ENCODE results near the gene GGACT.
"Not testable (repeated sequence)": the region's sequence is repeated elsewhere in the genome, so short reads cannot be mapped to it uniquely, and the experiment has no call there.

GGACT gene

DNA sequence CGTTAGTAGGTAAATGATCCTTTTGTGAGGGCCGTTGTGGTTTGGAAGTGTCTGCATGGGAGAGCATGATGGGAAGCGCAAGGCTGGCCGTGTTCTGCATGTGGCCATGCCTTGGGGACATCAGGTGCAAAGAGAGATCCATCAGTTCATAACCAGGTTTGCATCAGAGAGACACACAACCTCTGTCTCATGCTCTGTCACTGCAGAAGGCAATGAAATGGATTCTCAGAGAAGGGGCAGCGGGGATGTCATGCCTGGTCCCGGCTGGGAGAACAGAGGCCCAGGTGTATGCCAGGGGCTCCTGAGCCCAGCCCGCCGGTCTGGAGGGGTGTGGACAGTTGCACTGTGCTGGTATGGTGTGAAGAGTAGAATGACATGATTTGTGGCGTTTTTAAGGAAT lies 60.2 kb downstream of the GGACT start:
- DNase-seq: no peak

DNA sequence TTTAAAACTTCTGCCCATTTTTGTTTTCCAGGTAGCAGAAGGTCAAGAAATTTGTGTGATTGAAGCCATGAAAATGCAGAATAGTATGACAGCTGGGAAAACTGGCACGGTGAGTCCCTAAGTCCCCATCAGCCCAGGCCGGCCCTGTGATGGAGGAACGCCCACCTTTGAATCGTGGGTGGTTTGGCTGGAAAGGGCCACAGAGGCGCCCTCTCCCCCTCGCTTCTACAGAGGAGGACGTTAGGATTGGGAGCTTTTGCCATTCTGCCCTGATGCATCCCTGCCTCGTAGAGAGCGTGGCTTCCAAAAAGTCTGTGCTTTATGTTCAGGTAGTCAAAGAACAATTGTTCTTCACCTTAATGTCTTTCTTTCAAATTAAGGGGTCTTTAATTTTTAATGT lies 60.9 kb downstream of the GGACT start:
- no peak for DNase-seq

DNA sequence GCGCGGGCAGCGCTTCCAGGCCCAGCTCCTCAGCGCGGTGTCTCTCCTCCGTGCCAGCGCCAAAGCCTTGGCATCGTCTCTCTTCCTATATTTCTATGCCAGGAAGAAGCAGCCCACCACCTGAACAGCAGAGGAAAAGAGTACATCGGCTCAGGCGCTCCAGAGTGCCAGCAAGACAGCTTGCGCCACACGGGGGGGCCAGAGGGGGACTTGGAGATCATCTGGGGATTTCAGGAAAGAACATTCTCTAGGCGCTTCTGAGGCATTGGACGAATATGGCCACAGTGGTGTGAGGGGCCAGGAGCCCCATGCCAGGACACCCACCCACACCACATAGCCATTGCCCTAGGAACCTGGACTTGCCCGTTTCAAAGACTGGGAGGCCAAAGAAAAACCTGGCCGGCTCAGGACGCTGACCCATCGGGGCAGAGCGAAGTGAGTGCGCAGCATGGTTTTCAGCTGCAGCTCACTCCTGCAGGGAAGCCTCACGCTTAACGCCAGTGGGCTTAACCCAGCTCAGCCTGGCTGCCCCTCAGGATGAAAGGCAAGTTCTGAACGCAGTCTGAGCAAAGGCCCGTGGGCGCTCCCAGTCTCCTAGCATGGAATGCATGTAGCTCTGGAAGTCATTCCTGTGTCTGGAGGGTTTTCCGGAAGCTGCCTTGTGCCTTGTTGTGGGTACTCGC lies 62.1 kb downstream of the GGACT start:
- DNase-seq: no peak

DNA sequence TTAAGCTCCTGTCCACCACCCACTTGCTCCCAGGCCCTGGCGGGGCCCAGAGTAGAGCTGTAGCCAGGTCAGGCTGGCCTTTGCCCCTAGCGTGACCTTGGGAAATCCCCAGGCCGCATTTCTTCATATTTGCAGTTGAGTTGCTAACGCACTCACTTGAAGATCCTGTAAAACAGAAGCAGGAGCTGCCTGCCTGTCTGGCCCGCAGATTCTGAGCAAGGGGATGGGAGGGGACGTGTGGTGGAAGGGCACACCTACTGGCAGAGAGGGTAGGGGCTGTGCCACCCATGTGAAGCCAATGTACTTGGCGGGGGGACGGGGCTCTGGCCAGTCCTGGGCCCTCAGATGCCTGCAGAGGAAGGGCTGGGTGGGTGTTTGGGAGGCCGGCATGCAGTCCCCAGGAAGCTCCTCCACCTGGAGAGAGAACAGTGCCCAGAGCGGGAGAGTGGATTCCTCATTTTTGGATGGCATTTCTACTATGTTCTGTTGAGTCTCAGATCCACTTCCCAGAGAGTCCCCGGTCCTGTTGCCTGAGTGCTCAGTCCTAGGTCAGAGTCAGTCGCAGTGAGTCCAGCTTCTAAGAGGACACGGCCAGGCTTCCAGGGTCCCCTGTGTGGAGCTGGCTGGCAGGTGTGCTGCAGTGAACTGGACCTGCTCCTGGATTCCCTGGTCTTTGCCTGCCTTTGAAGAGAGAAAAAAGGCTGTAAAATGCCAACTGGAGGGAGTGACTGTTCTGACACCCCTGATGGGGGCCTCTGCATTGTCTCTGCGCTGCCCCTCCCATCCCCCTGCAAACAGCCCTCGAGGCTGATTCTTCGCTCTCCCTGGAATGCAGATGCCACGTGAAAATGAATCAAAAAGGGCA lies 62.9 kb downstream of the GGACT start:
- no peak for DNase-seq

DNA sequence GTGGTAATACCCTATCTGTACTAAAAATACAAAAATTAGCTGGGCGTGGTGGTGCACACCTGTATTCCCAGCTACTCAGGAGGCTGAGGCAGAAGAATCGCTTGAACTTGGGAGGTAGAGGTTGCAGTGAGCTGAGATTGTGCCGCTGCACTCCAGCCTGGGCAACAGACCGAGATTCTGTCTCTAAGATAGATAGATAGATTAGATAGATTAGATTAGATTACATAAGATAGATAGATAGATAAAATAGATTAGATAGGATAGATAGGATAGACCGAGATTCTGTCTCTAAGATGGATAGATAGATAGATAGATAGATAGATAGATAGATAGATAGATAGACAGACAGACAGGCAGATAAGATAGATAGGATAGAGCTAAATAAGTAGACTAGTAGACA lies 63.9 kb downstream of the GGACT start:
- not testable (repeated sequence) for DNase-seq

DNA sequence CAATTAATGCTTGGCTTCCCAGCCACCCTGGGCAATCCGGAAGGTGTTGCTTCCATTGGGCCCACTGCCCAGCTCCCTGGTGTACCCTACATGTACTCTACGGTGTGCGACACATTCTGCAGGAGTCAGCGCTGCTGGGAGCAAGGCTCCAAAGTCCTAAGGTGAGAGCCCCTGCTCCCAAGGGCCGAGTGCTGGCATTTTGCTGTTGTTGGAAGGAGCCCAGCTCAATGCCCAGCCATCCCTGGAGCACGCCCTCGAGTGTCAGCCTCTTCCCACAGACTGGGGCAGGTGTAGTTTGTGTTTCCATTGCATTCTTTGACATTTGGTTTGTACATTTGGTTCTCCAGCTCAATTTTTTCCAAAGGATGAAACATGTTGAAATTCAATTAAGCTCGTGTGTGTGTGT lies 64.6 kb downstream of the GGACT start:
- DNase-seq: no peak

DNA sequence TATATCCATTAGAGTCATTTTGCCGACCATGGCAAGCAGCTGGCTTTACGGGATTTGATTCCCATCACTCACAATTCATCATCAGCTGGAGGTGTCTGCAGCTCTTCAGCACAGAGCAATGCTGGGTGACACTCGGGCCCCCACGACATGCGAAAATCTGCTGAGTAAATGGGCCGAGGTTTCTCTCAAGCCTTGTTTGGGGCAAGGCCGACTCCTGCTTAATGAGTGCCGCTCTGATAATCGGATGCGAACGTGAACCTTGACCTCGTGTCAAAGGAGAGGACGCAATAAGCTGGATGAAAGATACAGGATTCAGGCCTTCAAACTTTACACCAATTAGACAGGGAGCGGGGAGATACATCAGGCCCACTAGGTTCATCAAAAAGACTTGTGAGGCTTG lies 65.2 kb downstream of the GGACT start:
- DNase-seq: no peak

DNA sequence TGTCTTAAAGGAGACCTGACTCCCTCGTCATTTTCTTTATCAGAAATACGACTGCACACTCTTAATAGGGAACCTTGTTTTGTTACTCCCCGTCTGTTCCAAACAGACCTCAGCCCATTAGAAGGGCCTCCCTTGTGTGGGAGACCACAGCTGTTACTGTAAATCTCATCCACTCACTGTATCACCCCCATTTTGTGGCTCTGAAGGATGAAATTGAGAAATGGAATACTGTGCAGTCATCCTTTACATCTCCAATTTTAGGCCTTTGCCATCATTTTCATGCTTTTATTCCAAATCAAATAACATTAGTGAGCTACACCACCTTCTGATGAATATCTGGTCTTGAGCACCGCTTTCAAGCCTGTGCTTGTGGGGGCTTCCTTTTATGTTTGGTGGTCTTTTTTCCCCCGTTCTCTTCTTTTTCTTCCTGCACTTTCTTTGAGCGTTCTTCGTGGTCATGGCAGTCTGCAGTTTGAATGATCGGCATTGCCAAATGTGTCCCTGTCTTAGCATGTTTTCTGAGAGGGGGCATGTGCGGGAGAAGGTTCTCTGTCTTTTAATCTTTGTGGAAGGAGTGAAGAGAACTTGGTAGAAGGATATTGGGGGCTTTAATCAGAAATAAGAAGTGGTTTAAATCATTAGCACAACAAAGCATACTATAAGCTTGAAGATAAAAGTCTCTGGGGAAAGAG lies 65.8 kb downstream of the GGACT start:
- no peak for DNase-seq

DNA sequence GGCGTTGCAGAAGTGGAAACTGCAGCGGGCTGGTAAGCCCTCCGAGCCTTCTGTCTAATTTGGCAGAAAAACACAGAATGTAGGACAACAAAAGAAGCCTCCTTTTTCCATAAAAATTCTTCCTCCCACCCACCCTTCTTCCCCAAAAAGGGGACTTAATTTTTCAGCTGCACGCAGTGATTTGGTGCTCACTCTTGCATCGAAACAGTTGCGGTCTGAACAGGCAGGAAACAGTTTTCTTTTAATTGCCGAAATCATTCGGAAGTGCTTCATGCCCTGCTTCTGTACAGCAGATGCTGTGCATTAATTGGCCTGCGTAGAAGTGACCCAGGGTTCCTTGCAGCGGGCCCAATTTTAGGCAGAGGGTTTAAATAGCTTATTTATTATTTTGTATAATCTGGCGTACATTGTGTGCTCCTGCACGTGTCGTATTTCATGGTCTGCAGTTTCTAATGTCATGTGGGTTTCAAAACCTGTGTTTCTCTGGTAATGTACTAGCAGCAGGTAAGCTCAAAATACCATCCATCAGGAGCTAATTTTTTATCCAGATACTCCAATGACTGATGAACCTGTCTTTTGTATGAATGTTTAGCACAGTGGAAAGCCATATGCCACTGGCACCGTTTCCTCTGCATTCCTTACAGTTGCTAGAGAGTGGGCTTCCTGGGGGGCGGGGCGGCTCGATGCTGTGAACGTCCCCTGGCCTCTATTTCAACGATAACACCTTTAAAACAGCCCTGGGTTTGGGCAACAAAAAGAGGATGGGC lies 66.6 kb downstream of the GGACT start:
- DNase-seq: no peak

DNA sequence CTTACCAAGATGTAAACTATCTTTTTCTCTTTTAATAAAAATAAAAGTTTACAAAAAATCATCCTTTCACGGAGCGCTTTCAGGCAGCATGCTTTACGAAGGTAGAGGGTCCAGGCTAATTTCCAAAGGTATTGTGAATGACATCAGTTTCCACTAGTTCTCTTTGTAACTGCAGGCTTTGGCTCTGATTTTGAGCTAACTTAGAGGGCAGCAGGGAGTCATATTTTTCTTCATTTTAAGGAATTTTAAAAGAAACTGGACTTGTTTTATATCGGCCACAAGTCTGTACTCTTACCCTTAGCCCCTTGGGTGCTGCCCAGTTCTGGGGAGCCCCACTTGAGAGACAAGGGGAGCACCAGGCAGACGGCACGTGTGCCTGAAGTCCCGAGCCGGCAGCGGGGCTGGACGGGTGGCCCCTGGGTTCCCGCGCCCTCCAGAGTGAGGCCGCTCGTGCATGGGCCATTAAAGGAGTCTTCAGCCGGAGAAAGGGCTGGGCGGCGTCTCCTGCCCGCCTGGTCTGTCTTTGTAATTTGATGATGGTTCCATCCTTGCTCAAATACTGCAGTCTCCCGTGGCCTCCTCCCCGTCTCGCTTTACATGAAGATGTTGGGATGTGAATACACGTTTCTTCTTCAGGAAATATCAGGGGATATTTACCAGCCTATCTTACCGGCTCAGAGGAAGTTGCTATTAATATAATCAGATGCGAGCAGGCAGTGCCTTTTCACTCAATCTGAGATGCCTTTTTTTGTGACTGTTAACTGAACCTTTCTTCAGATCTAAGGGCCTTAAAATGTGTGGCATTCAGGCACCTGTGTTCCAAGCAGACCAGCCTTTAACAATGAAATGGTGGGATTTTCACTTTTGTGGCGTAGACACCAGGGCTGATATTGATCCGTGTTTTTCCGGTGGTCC lies 67.4 kb downstream of the GGACT start:
- DNase-seq: no peak

DNA sequence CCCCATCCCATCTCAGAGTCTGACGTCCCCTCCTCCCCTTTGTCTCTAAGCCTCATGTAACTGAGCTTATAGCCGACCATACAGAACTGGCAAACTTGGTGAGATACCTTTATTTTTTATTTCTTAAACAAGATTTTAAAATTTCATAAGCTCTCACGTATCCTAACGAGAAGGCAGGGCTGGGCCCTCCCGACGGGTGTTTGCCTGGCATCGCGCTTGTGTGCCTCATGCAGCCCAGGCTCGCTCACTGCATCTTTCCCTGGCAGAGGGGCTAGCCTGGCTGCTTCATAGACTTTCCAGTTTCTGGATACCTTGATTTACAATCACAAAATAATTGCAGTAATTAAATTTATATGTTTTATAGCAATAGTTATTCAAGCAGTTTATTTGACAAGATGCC lies 69.0 kb downstream of the GGACT start:
- DNase-seq: no peak

DNA sequence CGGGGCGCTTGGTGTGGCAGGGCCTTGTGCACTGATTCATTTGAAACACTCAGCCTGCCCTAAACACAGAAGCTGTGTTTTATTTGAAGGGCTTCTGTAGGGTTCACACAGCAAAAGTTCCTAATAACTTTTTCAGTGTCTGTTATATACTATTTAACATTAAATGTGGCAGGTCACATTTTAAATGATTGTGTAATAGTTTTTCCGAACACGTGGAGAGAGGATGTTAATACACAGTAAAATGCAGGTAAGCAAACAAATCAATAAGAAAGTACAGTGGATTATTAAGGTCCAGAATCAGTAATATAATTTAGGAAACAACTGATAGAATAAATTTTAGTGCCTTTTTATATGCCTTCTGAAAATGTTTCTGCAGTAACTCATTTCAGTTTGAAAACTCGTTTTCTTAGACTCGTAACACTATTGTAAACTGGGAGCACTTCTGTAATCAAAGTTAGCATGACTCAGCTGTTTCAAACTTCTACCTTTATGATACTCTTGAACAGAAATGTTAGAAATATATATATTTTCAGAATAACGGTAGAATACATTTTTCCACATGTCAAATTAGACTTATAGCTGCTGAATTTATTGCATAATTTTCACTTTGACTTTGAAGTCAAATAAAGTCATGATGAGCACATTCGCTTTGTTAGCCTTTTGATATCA lies 70.1 kb downstream of the GGACT start:
- no peak for DNase-seq

DNA sequence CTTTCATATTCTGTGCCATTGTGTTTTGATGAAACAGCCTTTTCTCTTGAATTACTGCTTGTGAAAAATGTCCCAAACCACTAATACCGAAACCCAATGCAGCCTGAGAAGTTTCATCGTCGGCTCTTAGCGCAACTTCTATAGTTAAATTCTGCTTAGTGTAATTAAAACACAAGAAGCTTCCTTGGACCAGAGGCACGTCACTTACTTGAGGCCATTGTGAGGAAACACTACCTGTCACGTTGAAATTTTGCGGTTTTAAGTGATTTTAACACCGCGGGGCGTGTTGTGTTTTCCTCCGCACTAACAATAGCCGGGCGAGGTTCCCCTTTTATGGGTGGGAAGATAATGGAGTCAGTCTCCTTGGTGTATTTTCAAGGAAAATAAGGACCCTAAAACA lies 70.9 kb downstream of the GGACT start:
- no peak for DNase-seq

DNA sequence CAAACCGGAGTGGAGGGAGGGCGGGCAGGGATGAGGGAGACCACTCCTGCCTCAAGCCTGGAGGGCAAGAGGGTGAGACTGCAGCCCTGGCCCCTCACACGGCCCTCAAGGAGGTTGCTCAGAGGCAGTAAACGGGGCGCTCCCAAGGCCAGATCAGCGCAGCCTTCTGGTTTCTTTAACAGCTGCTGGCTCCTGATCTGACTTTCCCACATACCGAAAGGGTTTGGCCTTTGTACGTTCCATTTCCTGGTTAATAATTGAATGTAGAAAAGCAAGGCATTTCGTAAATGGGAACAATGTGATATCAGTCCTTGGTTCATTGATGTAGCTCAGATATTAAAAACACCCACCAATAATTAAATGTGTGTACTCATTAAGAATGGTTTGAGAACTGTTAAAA lies 71.5 kb downstream of the GGACT start:
- DNase-seq: no peak

DNA sequence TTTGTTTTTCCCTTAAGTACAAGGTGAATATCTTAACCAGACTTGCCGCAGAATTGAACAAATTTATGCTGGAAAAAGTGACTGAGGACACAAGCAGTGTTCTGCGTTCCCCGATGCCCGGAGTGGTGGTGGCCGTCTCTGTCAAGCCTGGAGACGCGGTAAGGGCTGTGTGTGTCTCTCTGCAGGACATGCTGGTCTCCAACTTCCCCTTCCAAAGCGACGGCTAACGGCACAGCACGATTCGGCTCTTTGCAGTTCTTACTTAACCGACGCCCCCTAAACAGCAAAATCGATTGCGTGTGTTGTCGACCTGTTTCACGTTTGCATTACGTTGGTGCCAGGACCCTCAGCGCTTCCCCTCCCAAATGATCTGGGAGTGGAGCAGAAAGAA lies 73.2 kb downstream of the GGACT start:
- no peak for DNase-seq

DNA sequence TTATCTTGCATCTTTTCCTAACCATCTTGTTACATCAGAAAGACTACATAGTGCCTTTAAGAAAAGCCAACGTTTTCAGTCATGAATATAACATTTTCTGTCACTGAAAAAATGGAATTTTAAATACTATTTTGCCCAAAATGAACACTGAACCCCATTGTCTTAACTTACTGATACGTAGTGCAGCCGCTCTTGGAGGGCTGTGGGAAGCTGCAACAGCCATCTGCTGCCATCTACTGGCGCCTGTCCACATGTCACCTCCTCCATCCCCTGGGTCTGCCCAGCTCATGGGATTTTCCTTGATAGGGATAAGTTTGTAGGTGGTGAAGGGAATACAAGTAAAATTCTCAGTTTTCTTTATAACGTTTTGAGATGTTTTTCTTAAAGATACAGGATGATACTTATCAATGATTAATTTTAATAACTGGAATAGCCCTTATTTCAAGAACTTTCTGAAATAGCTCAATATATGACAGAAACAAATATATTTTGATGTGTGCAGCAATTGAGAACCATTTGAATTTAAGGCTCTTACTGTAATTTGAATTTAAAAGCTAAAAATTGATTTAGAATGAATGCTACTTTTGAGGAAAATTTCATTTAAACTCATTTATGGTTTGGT lies 73.7 kb downstream of the GGACT start:
- peak; percentile 47 for DNase-seq

DNA sequence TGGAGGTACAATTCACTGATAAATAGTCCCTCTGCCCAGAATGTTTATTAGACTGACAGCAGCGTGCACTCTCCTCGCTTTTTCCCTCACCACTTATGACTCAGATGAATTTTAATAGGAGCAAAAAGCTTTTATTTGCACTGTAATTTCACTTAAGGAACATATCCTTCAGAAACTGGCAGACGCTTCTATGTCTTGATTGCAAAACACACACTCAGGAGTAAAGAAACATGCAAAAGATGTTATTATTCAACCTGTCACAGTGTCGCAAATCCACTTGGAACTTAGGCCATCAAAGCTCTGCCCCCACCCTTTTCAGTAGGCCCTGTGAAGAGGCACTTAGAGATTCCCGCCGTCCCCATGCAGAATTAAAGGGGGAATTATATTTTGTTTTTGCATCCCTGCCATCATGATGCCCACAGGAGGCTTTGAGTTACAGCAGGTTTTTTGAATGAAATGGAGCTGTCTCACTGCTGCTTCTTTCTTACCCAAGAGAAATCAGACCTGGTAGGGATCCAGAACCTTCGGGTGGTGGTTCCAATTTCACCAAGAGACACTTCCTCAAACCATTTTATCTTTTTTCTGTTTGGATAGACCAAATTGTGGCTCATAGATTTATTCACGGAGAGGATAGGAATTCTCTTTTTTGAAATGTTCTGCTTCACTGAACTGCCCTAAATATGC lies 74.5 kb downstream of the GGACT start:
- peak; percentile 4 for DNase-seq

DNA sequence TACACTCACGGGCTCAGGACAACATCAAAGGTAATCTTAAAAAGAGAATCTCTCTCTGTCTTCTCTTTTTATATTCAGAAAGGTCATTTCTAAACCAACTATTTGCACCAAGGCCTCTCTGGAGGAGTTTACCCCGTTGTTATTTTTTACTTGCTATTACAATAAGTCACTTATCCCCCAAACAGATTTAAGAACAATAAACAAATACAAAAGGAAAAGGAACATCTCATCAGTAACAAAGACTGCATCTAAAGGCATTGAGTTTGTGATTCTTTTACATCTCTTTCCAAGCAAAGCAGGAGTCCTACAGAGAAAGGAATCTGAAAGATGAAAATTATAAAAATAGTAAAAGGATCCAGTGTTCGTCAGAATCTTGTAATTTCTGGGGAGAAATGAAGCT lies 75.4 kb downstream of the GGACT start:
- DNase-seq: no peak

DNA sequence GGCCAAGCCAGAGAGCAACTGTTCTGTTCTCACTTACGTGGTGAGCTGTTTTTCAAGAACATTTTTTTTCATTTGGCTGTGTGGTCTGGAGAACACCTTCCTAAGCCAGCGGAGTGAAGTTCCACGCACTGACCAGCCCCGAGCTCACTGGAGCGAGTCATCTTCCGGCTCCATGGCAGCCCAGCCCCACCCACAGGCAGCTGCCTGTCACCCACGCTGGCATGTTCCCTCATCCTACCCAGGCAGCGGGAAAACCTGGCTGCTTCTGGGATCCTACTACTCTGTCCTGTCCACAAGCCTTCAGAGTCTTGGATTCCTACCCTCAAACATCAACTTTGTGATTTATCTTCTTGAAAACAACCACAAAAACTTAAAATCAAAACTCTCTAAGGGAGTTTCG lies 76.2 kb downstream of the GGACT start:
- DNase-seq: no peak

DNA sequence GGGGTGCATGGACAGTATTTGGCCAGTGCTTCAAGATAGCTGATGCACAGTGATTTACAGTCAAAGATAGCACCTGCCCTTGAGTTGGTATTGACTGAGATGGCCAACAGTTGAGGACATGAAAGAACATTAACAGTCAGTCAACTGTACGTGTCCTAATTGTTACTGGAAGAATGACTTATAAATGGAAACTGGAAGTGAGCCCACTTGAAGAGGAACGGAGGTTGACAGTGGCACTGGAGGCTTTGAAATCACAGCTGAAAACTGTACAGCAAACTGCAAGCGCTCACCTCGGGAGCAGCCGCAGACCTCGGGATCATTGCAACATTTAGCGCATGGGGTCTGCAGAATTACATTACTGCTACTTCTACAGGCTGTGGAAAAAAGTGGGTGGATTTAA lies 77.1 kb downstream of the GGACT start:
- DNase-seq: no peak
